ENCODE results near the gene RELL1.

Gene RELL1

DNA sequence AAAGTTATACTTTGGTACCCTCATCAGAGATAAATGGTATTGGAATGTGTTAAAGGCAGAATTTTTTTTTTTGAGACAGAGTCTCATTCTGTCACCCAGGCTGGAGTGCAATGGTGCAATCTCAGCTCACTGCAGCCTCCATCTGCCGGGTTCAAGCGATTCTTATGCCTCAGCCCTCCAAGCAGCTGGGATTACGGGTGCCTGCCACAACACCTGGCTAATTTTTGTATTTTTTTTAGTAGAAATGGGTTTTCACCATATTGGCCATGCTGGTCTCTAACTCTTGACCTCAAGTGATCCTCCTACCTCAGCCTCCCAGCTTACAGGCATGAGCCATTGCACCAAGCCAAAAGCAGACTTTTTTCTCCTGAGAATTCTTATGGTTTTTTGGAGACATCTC lies 11.4 kb upstream of the RELL1 start:
- TF ChIP-seq ZNF645 (tag by site-specific recombination; IDR thresholded peaks at IDR 0.05) (no peak), PBX3 (CRISPR knock-in tag; IDR thresholded peaks at IDR 0.05) (no peak), ZNF280D (tag by site-specific recombination; IDR thresholded peaks at IDR 0.05) (no peak), ZNF223 (tag by site-specific recombination; IDR thresholded peaks at IDR 0.05) (no peak), ZNF701 (tag by site-specific recombination; IDR thresholded peaks at IDR 0.05) (no peak), ZNF521 (tag by site-specific recombination; IDR thresholded peaks at IDR 0.05) (no peak), ZNF404 (tag by site-specific recombination; IDR thresholded peaks at IDR 0.05) (no peak), ZNF221 (tag by site-specific recombination; IDR thresholded peaks at IDR 0.05; ENCODE audit: borderline replicate concordance) (no peak), ZNF398 (tag by site-specific recombination; IDR thresholded peaks at IDR 0.05) (no peak), ZNF148 (tag by site-specific recombination; IDR thresholded peaks at IDR 0.05; ENCODE audit: borderline replicate concordance) (no peak), ZNF266 (tag by site-specific recombination; IDR thresholded peaks at IDR 0.05; ENCODE audit: low read depth) (no peak)
- TF ChIP-seq, protein P1, sequence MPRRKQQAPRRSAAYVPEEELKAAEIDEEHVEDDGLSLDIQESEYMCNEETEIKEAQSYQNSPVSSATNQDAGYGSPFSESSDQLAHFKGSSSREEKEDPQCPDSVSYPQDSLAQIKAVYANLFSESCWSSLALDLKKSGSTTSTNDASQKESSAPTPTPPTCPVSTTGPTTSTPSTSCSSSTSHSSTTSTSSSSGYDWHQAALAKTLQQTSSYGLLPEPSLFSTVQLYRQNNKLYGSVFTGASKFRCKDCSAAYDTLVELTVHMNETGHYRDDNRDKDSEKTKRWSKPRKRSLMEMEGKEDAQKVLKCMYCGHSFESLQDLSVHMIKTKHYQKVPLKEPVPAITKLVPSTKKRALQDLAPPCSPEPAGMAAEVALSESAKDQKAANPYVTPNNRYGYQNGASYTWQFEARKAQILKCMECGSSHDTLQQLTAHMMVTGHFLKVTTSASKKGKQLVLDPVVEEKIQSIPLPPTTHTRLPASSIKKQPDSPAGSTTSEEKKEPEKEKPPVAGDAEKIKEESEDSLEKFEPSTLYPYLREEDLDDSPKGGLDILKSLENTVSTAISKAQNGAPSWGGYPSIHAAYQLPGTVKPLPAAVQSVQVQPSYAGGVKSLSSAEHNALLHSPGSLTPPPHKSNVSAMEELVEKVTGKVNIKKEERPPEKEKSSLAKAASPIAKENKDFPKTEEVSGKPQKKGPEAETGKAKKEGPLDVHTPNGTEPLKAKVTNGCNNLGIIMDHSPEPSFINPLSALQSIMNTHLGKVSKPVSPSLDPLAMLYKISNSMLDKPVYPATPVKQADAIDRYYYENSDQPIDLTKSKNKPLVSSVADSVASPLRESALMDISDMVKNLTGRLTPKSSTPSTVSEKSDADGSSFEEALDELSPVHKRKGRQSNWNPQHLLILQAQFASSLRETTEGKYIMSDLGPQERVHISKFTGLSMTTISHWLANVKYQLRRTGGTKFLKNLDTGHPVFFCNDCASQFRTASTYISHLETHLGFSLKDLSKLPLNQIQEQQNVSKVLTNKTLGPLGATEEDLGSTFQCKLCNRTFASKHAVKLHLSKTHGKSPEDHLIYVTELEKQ (tag by site-specific recombination; IDR thresholded peaks at IDR 0.05; ENCODE audit: borderline replicate concordance) = no peak
- H3K9me3 ChIP-seq (ENCODE audit: control insufficient read depth, insufficient read depth, low read depth, low read length) = no peaks in the 10 kb centered on the region
- H3K27ac ChIP-seq (ENCODE audit: extremely low read depth, low read depth, low read length) = no peak overlapping the region
- ChIA-PET CTCF (no interaction called here), POLR2A (no interaction called here)
- H3K4me3 ChIP-seq (ENCODE audit: low read depth, low read length) = no peak overlapping the region
- no peaks in the 10 kb centered on the region for H3K36me3 ChIP-seq (ENCODE audit: control insufficient read depth in 2 of 2, insufficient read depth in 1 of 2, low read length in 2 of 2)
- H3K4me1 ChIP-seq (ENCODE audit: control insufficient read depth, insufficient read depth, low read length) = peaks cover 10% of the 10 kb centered on the region; the same call in 1 of the 2 replicates
